WTC11 (cell line): ENCODE data around the gene CHN1. TPM values are rescaled to one million over a fixed set of nuclear protein-coding genes. Genes with fewer than 3 reads are reported as not detected.

Experiments
- ATAC-seq: fragments of 200-7000 bp; cut with Tn5 transposase; 2 replicates; pipeline ENCODE4 v1.10.0; 2021; ENCODE audit warnings: mild to moderate bottlenecking, moderate library complexity
- CTCF ChIA-PET: fragments of 300-600 bp; sonication (Branson Sonifier 250); formaldehyde crosslinking; loops from one replicate; lab custom pipeline; 2021; ENCODE audit warnings: antibody characterized with exemption; lab: Charles Lee
- POLR2A ChIA-PET: fragments of 350-600 bp; sonication (Branson Sonifier 250); formaldehyde crosslinking; loops from one replicate; lab custom pipeline; 2021; ENCODE audit warnings: antibody characterized with exemption; lab: Charles Lee
- DNase-seq: peaks from one replicate; pipeline ENCODE4 v3.0.0; 2021; ENCODE audit warnings: low spot score
- H3K27ac Mint-ChIP-seq: 2 replicates; pipeline ENCODE4 v1.8.0; 2021; ENCODE audit warnings: mixed read lengths
- H3K27me3 Mint-ChIP-seq: 2 replicates; pipeline ENCODE4 v1.8.0; 2021; ENCODE audit warnings: low read depth, mild to moderate bottlenecking, moderate library complexity, mixed read lengths
- H3K36me3 Mint-ChIP-seq: 2 replicates; pipeline ENCODE4 v1.8.0; 2021; ENCODE audit warnings: mixed read lengths
- H3K4me1 Mint-ChIP-seq: 2 replicates; pipeline ENCODE4 v1.8.0; 2022; ENCODE audit warnings: mixed read lengths
- H3K4me3 Mint-ChIP-seq: 2 replicates; pipeline ENCODE4 v1.8.0; 2021; ENCODE audit warnings: mild to moderate bottlenecking, moderate library complexity, mixed read lengths
- H3K9me3 Mint-ChIP-seq: 2 replicates; pipeline ENCODE4 v1.8.0; 2021; ENCODE audit warnings: mixed read lengths
- AFF4 ChIP-seq: sonication (generic); formaldehyde crosslinking; IDR thresholded peaks from 2 replicates; pipeline ENCODE4 v1.8.1; 2023; ENCODE audit warnings: mild to moderate bottlenecking, missing genetic modification reagents, borderline replicate concordance
- ATF1 ChIP-seq: sonication (generic); formaldehyde crosslinking; IDR thresholded peaks from 2 replicates; pipeline ENCODE4 v1.8.1; 2023; ENCODE audit warnings: mild to moderate bottlenecking, moderate library complexity, missing genetic modification reagents
- EMX1 ChIP-seq: fragments of 250-450 bp; sonication (Bioruptor Pico); IDR thresholded peaks from 2 replicates; pipeline ENCODE4 v1.8.0; 2021; ENCODE audit warnings: mild to moderate bottlenecking
- ESRRA ChIP-seq: sonication (generic); formaldehyde crosslinking; IDR thresholded peaks from 2 replicates; pipeline ENCODE4 v1.8.1; 2022; ENCODE audit warnings: mild to moderate bottlenecking, missing genetic modification reagents, borderline replicate concordance
- FOXJ3 ChIP-seq: sonication (generic); formaldehyde crosslinking; IDR thresholded peaks from 2 replicates; pipeline ENCODE4 v1.9.0; 2021; ENCODE audit warnings: missing genetic modification reagents, mild to moderate bottlenecking, borderline replicate concordance
- GABPB1 ChIP-seq: sonication (generic); formaldehyde crosslinking; IDR thresholded peaks from 2 replicates; pipeline ENCODE4 v1.8.1; 2023; ENCODE audit warnings: mild to moderate bottlenecking, missing genetic modification reagents
- HMGXB4 ChIP-seq: sonication (generic); formaldehyde crosslinking; IDR thresholded peaks from 2 replicates; pipeline ENCODE4 v1.8.1; 2023; ENCODE audit warnings: mild to moderate bottlenecking, moderate library complexity, missing genetic modification reagents
- JUN ChIP-seq: sonication (generic); formaldehyde crosslinking; IDR thresholded peaks from 2 replicates; pipeline ENCODE4 v1.8.0; 2023; ENCODE audit warnings: mild to moderate bottlenecking, missing genetic modification reagents
- OVOL2 ChIP-seq: fragments of 250-450 bp; sonication (Bioruptor Pico); IDR thresholded peaks from 2 replicates; pipeline ENCODE4 v1.9.0; 2021; ENCODE audit warnings: mild to moderate bottlenecking, borderline replicate concordance
- PRDM15 ChIP-seq: sonication (generic); formaldehyde crosslinking; IDR thresholded peaks from 2 replicates; pipeline ENCODE4 v1.8.0; 2022; ENCODE audit warnings: missing genetic modification reagents
- PREB ChIP-seq: sonication (generic); formaldehyde crosslinking; IDR thresholded peaks from 2 replicates; pipeline ENCODE4 v1.8.1; 2022; ENCODE audit warnings: mild to moderate bottlenecking, missing genetic modification reagents, moderate library complexity, borderline replicate concordance
- RELA ChIP-seq: sonication (generic); formaldehyde crosslinking; IDR thresholded peaks from 2 replicates; pipeline ENCODE4 v1.8.1; 2022; ENCODE audit warnings: missing genetic modification reagents, mild to moderate bottlenecking, borderline replicate concordance
- TCF7 ChIP-seq: sonication (generic); formaldehyde crosslinking; IDR thresholded peaks from 2 replicates; pipeline ENCODE4 v1.8.0; 2022; ENCODE audit warnings: mild to moderate bottlenecking, low read depth, missing genetic modification reagents, moderate library complexity
- total RNA-seq: library from RNA; stranded (reverse); gene quantifications from 3 replicates; pipeline ENCODE4 v1.2.3, GENCODE V29; 2021
- TF ChIP-seq, protein P1 (sequence below): sonication (generic); formaldehyde crosslinking; IDR thresholded peaks from 2 replicates; pipeline ENCODE4 v1.8.0; 2023; ENCODE audit warnings: missing genetic modification reagents
- TF ChIP-seq, protein P2 (sequence below): sonication (generic); formaldehyde crosslinking; IDR thresholded peaks from 2 replicates; pipeline ENCODE4 v1.8.1; 2022; ENCODE audit warnings: low read depth, missing genetic modification reagents, borderline replicate concordance

Gene CHN1
- total RNA-seq, 1 experiment from 2014 or later: 30.0 TPM

DNA sequence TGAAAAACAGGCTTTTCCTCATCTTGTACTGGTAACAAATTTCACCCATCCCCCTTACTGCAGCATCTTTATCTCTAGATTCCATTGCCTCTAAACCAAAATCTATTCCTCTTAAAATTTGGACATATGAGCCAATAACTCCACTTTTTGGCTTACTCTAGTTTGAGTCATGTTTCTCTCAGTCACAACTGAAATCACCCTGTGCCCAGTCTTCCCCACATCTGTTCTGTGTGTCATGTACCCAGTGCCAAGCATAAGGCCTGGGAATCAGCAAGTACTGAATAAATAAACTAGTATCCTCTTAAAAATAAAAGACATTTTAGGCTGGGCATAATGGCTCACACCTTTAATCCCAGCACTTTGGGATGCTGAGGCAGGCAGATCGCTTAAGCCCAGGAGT lies 20.8 kb upstream of the CHN1 start:
- Mint-ChIP-seq H3K27ac (no peak overlapping the region), H3K4me3 (no peak overlapping the region), H3K27me3 (no peaks in the 10 kb centered on the region), H3K9me3 (peaks cover 10% of the 10 kb centered on the region), H3K36me3 (0 out of 2 replicates have a peak, but pooled peaks cover 2% of the 10 kb centered on the region), H3K4me1 (peaks cover 16% of the 10 kb centered on the region)
- POLR2A ChIA-PET: no interaction called here
- DNase-seq (no peak), ATAC-seq (no peak)
- CTCF ChIA-PET: interaction anchor here (0.6 kb wide), 1 partner anchor 12 kb away, joined by 3 read pairs; no protein-coding TSS in a partner anchor
- TF ChIP-seq EMX1 (CRISPR knock-in tag): no peak
- no peak for TF ChIP-seq TCF7
- TF ChIP-seq, protein P1, sequence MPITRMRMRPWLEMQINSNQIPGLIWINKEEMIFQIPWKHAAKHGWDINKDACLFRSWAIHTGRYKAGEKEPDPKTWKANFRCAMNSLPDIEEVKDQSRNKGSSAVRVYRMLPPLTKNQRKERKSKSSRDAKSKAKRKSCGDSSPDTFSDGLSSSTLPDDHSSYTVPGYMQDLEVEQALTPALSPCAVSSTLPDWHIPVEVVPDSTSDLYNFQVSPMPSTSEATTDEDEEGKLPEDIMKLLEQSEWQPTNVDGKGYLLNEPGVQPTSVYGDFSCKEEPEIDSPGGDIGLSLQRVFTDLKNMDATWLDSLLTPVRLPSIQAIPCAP (CRISPR knock-in tag): no peak
- no peak for TF ChIP-seq PRDM15 (CRISPR knock-in tag)
- TF ChIP-seq, protein P2, sequence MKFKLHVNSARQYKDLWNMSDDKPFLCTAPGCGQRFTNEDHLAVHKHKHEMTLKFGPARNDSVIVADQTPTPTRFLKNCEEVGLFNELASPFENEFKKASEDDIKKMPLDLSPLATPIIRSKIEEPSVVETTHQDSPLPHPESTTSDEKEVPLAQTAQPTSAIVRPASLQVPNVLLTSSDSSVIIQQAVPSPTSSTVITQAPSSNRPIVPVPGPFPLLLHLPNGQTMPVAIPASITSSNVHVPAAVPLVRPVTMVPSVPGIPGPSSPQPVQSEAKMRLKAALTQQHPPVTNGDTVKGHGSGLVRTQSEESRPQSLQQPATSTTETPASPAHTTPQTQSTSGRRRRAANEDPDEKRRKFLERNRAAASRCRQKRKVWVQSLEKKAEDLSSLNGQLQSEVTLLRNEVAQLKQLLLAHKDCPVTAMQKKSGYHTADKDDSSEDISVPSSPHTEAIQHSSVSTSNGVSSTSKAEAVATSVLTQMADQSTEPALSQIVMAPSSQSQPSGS (CRISPR knock-in tag): no peak
- TF ChIP-seq JUN: no peak
- no peak for TF ChIP-seq ESRRA (CRISPR knock-in tag)
- TF ChIP-seq AFF4 (CRISPR knock-in tag): no peak
- TF ChIP-seq OVOL2 (CRISPR knock-in tag): no peak
- TF ChIP-seq PREB (CRISPR knock-in tag): no peak
- TF ChIP-seq HMGXB4 (CRISPR knock-in tag): no peak
- TF ChIP-seq RELA (CRISPR knock-in tag): no peak
- TF ChIP-seq FOXJ3 (CRISPR knock-in tag): no peak
- no peak for TF ChIP-seq ATF1 (CRISPR knock-in tag)
- no peak for TF ChIP-seq GABPB1 (CRISPR knock-in tag)
